ENCODE data around the gene EIF3J.

EIF3J gene

DNA sequence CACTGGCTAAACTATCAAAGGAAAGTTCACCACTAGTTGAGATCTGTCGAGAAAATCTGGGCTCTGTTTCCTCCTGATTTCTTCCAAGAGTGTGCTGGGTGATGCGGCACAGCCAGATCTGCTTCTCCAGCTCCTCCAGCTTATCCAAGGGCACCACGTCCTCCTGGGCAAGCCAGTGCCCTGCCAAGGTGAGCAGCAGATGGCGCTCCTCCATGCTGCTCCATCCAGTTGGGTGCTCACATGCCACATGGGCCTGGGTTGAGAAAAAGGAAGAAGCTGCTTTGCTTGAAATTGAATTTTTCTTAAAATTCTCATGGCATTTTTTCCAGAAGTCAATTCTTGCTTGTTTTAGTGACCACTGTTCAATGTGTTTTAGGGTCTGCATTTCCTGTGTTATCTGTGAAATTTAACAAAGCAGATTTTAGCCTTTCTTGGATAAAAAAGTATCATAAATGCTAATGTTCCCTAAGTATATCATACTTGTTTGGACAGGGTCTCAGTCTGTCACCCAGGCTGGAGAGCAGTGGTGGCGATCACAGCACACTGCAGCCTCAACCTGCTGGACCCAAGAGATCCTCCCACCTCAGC, 47.3 kb downstream of the EIF3J start:
- H3K4me3 ChIP-seq (ENCODE audit: low read depth, low read length), result no peak overlapping the region
- no peak for DNase-seq (ENCODE audit: low read depth, low spot score)
- ChIA-PET CTCF (interaction anchor here (0.6 to 4.4 kb wide), 10 partner anchors 9 to 204 kb away, joined by 3 to 42 read pairs (median 3); partner anchors contain the start of gene TRIM69), POLR2A (no interaction called here)
- TF ChIP-seq, protein P1, sequence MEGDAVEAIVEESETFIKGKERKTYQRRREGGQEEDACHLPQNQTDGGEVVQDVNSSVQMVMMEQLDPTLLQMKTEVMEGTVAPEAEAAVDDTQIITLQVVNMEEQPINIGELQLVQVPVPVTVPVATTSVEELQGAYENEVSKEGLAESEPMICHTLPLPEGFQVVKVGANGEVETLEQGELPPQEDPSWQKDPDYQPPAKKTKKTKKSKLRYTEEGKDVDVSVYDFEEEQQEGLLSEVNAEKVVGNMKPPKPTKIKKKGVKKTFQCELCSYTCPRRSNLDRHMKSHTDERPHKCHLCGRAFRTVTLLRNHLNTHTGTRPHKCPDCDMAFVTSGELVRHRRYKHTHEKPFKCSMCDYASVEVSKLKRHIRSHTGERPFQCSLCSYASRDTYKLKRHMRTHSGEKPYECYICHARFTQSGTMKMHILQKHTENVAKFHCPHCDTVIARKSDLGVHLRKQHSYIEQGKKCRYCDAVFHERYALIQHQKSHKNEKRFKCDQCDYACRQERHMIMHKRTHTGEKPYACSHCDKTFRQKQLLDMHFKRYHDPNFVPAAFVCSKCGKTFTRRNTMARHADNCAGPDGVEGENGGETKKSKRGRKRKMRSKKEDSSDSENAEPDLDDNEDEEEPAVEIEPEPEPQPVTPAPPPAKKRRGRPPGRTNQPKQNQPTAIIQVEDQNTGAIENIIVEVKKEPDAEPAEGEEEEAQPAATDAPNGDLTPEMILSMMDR (IDR thresholded peaks at IDR 0.05; ENCODE audit: insufficient read depth, low read length, missing control alignments), result peak; percentile 50

DNA sequence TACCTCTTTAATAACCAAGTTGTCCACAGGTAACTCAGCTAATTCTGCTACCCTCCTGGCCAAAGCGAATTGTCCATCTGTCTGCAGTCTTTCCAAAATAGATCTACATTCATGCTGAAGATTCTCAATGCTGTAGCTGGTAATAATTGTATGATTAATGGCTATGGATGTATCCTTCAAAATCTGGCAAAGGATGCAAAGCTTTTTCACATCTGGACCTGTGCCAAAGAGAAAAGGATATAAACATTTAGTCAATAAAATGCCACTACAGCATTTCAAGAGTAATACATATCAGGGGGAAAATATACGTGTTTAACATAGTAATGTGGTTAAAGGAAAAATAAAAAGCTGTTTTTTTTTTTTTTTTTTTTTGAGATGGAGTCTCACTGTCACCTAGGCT, 48.7 kb downstream of the EIF3J start:
- no peak for DNase-seq (ENCODE audit: low read depth, low spot score)
- ChIA-PET CTCF (interaction anchor here (1.1 to 5.0 kb wide), 4 partner anchors 8 to 152 kb away, joined by 5 to 71 read pairs (median 26); partner anchors contain the start of gene TRIM69), POLR2A (interaction anchor here (0.6 kb wide), 1 partner anchor 41 kb away, joined by 3 read pairs; no protein-coding TSS in a partner anchor)
- TF ChIP-seq, protein P1 (IDR thresholded peaks at IDR 0.05; ENCODE audit: insufficient read depth, low read length, missing control alignments), result no peak
- no peak overlapping the region for H3K4me3 ChIP-seq (ENCODE audit: low read depth, low read length)

DNA sequence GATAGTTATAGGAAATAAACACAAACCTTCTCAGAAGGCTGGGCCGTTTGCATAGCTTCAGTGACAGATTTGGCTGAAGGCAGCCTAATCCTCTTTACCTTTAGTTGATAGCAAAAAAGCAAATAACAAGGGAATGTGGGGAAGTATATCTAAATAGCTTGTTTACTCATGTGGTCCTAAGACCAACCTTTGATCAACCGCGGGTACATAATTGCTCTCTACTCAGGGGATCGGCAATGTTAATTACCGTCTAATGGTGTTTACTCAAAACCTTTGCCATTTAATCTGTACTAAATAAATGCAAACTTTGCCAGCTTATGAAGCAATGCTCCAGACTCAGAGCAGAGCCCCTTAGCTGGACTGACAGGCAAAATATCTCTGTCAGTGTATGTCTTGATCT, 51.6 kb downstream of the EIF3J start:
- no peak for DNase-seq (ENCODE audit: low read depth, low spot score)
- POLR2A ChIA-PET, result no interaction called here

DNA sequence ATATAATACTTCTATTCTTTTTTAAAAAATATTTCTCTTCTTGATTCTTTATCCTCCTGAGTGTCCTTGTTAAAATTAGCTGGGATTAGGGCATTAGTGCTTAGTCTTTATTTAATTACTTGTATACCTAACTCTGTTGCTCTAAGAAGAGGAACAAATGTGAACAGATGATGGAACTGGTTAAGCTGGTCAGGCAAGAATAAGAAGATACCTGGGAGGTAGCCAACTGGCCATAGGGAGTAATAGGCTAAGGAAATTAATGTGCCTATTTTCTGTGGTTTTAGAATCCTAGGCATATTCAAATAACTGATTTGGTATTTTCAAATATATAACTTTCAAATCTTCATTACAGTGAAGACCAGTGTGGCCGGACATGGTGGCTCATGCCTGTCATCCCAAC, 54.4 kb downstream of the EIF3J start:
- CTCF ChIA-PET, result interaction anchor here (1.1 to 3.6 kb wide), 4 partner anchors 13 to 145 kb away, joined by 3 to 51 read pairs (median 18); partner anchors contain the start of gene TRIM69
- no peak overlapping the region for H3K4me3 ChIP-seq (ENCODE audit: low read depth, low read length)
- TF ChIP-seq, protein P1 (IDR thresholded peaks at IDR 0.05; ENCODE audit: insufficient read depth, low read length, missing control alignments), result no peak
- no peak for DNase-seq (ENCODE audit: low read depth, low spot score)
- POLR2A ChIA-PET, result no interaction called here

More for the DNA sequence above, 51.6 kb downstream of the EIF3J start:
- TF ChIP-seq, protein P1 (IDR thresholded peaks at IDR 0.05; ENCODE audit: insufficient read depth, low read length, missing control alignments), result no peak
- no peak overlapping the region for H3K4me3 ChIP-seq (ENCODE audit: low read depth, low read length)
- CTCF ChIA-PET, result interaction anchor here (2.2 to 5.0 kb wide), 3 partner anchors 10 to 150 kb away, joined by 13 to 71 read pairs (median 15); no protein-coding TSS in a partner anchor

DNA sequence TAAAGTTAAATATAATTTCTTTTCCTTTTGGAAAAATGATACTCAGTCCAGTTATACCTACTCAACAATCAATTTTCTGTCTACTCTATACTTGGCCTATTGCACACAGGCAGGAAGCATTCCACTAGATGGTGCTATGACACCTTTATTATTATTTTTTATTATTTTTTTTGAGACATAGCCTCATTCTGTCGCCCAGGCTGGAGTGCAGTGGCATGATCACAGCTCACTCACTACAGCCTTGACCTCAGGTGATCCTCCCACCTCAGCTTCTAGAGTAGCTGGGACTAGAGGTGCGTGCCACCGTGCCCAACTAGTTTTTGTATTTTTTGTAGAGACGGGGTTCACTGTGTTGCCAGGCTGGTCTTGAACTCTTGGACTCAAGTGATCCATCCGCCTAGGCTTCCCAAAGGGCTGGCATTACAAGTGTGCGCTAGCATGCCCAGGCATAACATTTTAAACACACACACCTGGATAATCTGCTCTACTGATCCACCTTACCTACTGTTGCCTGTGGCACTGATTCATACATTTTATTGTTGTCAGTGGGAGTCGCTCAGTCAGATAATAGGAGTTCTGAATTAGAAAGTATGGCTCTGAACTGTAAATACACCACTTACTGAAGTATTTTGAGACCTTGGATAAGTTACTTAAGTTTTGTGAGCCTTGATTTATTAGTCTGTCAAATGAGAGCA, 56.2 kb downstream of the EIF3J start:
- DNase-seq (ENCODE audit: low read depth, low spot score), result no peak
- no peak overlapping the region for H3K4me3 ChIP-seq (ENCODE audit: low read depth, low read length)
- CTCF ChIA-PET, result interaction anchor here (0.7 to 3.6 kb wide), 16 partner anchors 9 to 444 kb away, joined by 3 to 51 read pairs (median 3); partner anchors contain the start of genes SPG11 and TRIM69
- POLR2A ChIA-PET, result no interaction called here
- TF ChIP-seq, protein P1 (IDR thresholded peaks at IDR 0.05; ENCODE audit: insufficient read depth, low read length, missing control alignments), result peak; percentile 5

DNA sequence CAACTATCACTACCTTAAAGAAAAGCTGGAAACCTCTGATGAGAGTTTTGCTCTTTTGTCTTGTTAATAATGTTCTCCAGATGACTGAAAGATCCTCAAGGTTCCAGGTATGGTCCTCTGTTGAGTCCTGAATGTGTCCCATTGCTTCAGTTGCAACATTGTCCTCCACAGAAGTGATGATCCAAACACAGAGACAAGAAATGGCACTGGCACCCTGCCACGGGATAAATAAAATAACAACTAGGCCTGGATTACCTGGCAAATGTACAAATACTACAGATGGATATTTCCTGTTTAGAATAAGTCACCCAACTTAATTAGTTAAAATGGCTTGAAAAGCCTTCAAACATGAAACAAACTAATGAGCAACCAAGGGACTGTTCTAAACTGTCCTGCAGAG, 58.3 kb downstream of the EIF3J start:
- POLR2A ChIA-PET, result no interaction called here
- CTCF ChIA-PET, result interaction anchor here (1.2 to 1.5 kb wide), 3 partner anchors 12 to 141 kb away, joined by 3 read pairs; no protein-coding TSS in a partner anchor
- no peak overlapping the region for H3K4me3 ChIP-seq (ENCODE audit: low read depth, low read length)
- DNase-seq (ENCODE audit: low read depth, low spot score), result no peak
- TF ChIP-seq, protein P1 (IDR thresholded peaks at IDR 0.05; ENCODE audit: insufficient read depth, low read length, missing control alignments), result no peak

Measured in AG04449 (cell line).